HepG2 (cell line): ENCODE data around the gene GALC. TPM values are rescaled to one million over a fixed set of nuclear protein-coding genes. Genes with fewer than 3 reads are reported as not detected.

Experiments used
- ARID2 ChIP-seq: sonication (generic); formaldehyde crosslinking; IDR thresholded peaks from 2 replicates; pipeline ENCODE4 v1.8.1; 2022; ENCODE audit warnings: mild to moderate bottlenecking, missing genetic modification reagents, borderline replicate concordance
- EP300 ChIP-seq, 3 experiments: sonication (generic) in 1 of 3; formaldehyde crosslinking in 1 of 3; IDR thresholded peaks; 2 replicates each; pipeline versions ENCODE4 v1.5.1 to v1.6.1; 2011 to 2020; ENCODE audit warnings: low read depth in 2 of 3, low read length in 2 of 3, borderline replicate concordance in 1 of 3, improper control_type of control experiment in 1 of 3, mild to moderate bottlenecking in 1 of 3, missing genetic modification reagents in 1 of 3, moderate library complexity in 1 of 3
- FOXA1 ChIP-seq, 2 experiments: fragments of 450-650 bp in 1 of 2; sonication (generic) in 1 of 2; formaldehyde crosslinking in 1 of 2; IDR thresholded peaks; 2 replicates each; pipeline versions ENCODE4 v1.4.0 to v1.6.1; 2016 to 2020; ENCODE audit warnings: missing genetic modification reagents in 1 of 2
- GATAD2A ChIP-seq: IDR thresholded peaks from 2 replicates; pipeline ENCODE4 v1.6.1; 2016
- HNF4A ChIP-seq: sonication (generic); formaldehyde crosslinking; IDR thresholded peaks from 2 replicates; pipeline ENCODE4 v1.4.0; 2020; ENCODE audit warnings: missing genetic modification reagents
- HNRNPLL ChIP-seq: fragments of 200-400 bp; formaldehyde crosslinking; IDR thresholded peaks from 2 replicates; pipeline ENCODE4 v1.6.1; 2017; ENCODE audit warnings: mild to moderate bottlenecking, low read depth, low read length; ENCODE audit not compliant: poor library complexity, severe bottlenecking
- ISL2 ChIP-seq: sonication (generic); formaldehyde crosslinking; IDR thresholded peaks from 2 replicates; pipeline ENCODE4 v1.5.0; 2020; ENCODE audit warnings: missing genetic modification reagents
- REPIN1 ChIP-seq: sonication (generic); formaldehyde crosslinking; IDR thresholded peaks from 2 replicates; pipeline ENCODE4 v1.8.0; 2022; ENCODE audit warnings: missing genetic modification reagents, low read depth, mild to moderate bottlenecking, borderline replicate concordance
- SALL1 ChIP-seq: sonication (generic); formaldehyde crosslinking; IDR thresholded peaks from 2 replicates; pipeline ENCODE4 v1.8.0; 2022; ENCODE audit warnings: mild to moderate bottlenecking, missing genetic modification reagents
- SOX5 ChIP-seq: IDR thresholded peaks from 2 replicates; pipeline ENCODE4 v1.6.1; 2016; ENCODE audit warnings: borderline replicate concordance
- SOX6 ChIP-seq, 2 experiments: fragments of 450-650 bp in 1 of 2; sonication (generic) in 1 of 2; formaldehyde crosslinking in 1 of 2; IDR thresholded peaks; 2 replicates each; pipeline versions ENCODE4 v1.4.0 to v1.6.1; 2017 to 2020; ENCODE audit warnings: antibody characterized with exemption in 1 of 2, mild to moderate bottlenecking in 1 of 2, missing genetic modification reagents in 1 of 2
- ZFY ChIP-seq: sonication (generic); formaldehyde crosslinking; IDR thresholded peaks from 2 replicates; pipeline ENCODE4 v1.4.0; 2020; ENCODE audit warnings: missing genetic modification reagents
- ZNF292 ChIP-seq: sonication (generic); formaldehyde crosslinking; IDR thresholded peaks from 2 replicates; pipeline ENCODE4 v1.8.1; 2022; ENCODE audit warnings: mild to moderate bottlenecking, low read depth, missing genetic modification reagents, borderline replicate concordance
- polyA plus RNA-seq, 8 experiments: library from polyadenylated mRNA; depleted of rRNA in 3 of 8; stranded (reverse) in 7 of 8; unstranded in 1 of 8; fragments of >200 nt; fragmentation: Illumina TruSeq in 4 of 8; extraction: Trizol in 4 of 8; gene quantifications; 2 replicates each; pipeline versions ENCODE4 v1.2.1 to v1.2.3, GENCODE V29; 2011 to 2016; ENCODE audit warnings: low read depth in 4 of 8, missing spikeins in 1 of 8, mixed read lengths in 1 of 8; ENCODE audit not compliant: insufficient read depth in 1 of 8
- total RNA-seq, 5 experiments: library from RNA; depleted of rRNA; stranded (reverse); fragments of >200 nt; fragmentation: Illumina TruSeq; extraction: Trizol; gene quantifications; 2 replicates each; pipeline ENCODE4 v1.2.3, GENCODE V29; 2016; ENCODE audit warnings: low read depth in 1 of 5
- TF ChIP-seq, protein P1 (sequence below): sonication (generic); formaldehyde crosslinking; IDR thresholded peaks from 2 replicates; pipeline ENCODE4 v1.4.0; 2020; ENCODE audit warnings: missing genetic modification reagents
- TF ChIP-seq, protein P2 (sequence below): sonication (generic); formaldehyde crosslinking; IDR thresholded peaks from 2 replicates; pipeline ENCODE4 v1.4.0; 2020; ENCODE audit warnings: missing genetic modification reagents, borderline replicate concordance

The GALC gene
- total and polyA plus RNA-seq, 2 of the 13 experiments (the other 11 are each of a cell fraction or from before 2014, with no cell fraction given) = not detected

DNA sequence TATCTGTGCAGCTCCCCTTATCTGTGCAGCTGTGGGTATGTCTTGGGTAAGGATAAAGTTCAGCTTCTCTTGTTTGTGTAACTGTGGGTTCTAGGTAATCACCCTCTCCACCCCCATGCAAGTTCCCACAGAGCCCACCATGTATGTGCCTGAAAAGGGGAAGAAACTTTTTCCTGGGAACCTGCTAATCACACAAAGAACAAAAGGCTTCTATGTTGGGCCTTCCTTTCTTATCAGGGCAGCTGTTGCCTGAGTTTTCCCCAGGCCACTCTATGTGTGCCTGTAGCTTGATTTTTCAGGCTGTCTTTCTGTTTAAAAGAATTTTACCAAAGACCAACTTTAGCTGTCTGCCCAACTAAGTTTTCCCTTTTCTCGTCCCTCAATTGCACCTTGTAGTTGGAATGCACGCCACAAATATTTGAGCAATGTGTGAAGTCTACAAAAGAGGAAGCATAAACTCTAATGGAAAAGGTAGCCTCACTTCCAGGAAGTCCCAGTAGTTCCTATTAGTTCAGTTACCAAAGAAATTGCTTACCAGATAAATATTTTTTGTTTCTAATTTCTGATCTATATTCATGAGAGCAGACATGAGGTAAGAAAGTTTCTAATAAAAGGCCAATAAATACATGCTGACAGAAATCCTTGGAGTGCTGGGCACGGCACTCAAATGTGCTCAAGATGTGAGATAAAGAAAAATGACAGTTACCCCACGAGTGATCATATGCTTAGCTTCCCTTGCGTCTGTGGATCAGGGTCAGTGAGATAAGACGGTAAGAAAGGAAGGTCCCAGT, 2.7 kb upstream of the GALC start (continued):
- no peak for TF ChIP-seq ARID2 (CRISPR knock-in tag)
- peak; percentile 18; the same call in 1 of the 2 replicates for TF ChIP-seq SALL1
- peak; percentile 55; the same call in 1 of the 2 replicates for TF ChIP-seq HNF4A (CRISPR knock-in tag)
- peak; percentile 71 for TF ChIP-seq ISL2 (CRISPR knock-in tag)
- TF ChIP-seq GATAD2A = peak; percentile 47
- no peak for TF ChIP-seq ZFY
- TF ChIP-seq SOX6 (IDR thresholded peaks at IDR 0.05) = no peak
- TF ChIP-seq SOX6 (CRISPR knock-in tag; IDR thresholded peaks at IDR 0.05) = peak; percentile 61
- TF ChIP-seq, protein P1, sequence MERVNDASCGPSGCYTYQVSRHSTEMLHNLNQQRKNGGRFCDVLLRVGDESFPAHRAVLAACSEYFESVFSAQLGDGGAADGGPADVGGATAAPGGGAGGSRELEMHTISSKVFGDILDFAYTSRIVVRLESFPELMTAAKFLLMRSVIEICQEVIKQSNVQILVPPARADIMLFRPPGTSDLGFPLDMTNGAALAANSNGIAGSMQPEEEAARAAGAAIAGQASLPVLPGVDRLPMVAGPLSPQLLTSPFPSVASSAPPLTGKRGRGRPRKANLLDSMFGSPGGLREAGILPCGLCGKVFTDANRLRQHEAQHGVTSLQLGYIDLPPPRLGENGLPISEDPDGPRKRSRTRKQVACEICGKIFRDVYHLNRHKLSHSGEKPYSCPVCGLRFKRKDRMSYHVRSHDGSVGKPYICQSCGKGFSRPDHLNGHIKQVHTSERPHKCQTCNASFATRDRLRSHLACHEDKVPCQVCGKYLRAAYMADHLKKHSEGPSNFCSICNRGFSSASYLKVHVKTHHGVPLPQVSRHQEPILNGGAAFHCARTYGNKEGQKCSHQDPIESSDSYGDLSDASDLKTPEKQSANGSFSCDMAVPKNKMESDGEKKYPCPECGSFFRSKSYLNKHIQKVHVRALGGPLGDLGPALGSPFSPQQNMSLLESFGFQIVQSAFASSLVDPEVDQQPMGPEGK (CRISPR knock-in tag) = peak; percentile 80
- TF ChIP-seq FOXA1 (IDR thresholded peaks at IDR 0.05) = no peak
- TF ChIP-seq FOXA1 (CRISPR knock-in tag; IDR thresholded peaks at IDR 0.05) = peak; percentile 26; the same call in 1 of the 2 replicates
- TF ChIP-seq SOX5 (CRISPR knock-in tag) = 0 out of 2 replicates have a peak, but pooled peaks have one; percentile 10
- no peak for TF ChIP-seq HNRNPLL
- TF ChIP-seq EP300 (IDR thresholded peaks at IDR 0.05; ENCODE audit: low read depth in 2 of 2, low read length in 2 of 2) = peak in 1 of 2 experiments; percentile 67; a peak in 1 of 4 replicates
- TF ChIP-seq EP300 (CRISPR knock-in tag; IDR thresholded peaks at IDR 0.05; ENCODE audit: borderline replicate concordance) = no peak
- TF ChIP-seq ZNF292 = 0 out of 2 replicates have a peak, but pooled peaks have one; percentile 26
- TF ChIP-seq, protein P2, sequence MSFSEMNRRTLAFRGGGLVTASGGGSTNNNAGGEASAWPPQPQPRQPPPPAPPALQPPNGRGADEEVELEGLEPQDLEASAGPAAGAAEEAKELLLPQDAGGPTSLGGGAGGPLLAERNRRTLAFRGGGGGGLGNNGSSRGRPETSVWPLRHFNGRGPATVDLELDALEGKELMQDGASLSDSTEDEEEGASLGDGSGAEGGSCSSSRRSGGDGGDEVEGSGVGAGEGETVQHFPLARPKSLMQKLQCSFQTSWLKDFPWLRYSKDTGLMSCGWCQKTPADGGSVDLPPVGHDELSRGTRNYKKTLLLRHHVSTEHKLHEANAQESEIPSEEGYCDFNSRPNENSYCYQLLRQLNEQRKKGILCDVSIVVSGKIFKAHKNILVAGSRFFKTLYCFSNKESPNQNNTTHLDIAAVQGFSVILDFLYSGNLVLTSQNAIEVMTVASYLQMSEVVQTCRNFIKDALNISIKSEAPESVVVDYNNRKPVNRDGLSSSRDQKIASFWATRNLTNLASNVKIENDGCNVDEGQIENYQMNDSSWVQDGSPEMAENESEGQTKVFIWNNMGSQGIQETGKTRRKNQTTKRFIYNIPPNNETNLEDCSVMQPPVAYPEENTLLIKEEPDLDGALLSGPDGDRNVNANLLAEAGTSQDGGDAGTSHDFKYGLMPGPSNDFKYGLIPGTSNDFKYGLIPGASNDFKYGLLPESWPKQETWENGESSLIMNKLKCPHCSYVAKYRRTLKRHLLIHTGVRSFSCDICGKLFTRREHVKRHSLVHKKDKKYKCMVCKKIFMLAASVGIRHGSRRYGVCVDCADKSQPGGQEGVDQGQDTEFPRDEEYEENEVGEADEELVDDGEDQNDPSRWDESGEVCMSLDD (CRISPR knock-in tag) = peak; percentile 91; the same call in 1 of the 2 replicates
- 0 out of 2 replicates have a peak, but pooled peaks have one; percentile 32 for TF ChIP-seq REPIN1 (CRISPR knock-in tag)
